Bronchial epithelial cell (primary cell): ENCODE results near the gene CHCHD10. TPM values are rescaled to one million over a fixed set of nuclear protein-coding genes. Genes with fewer than 3 reads are reported as not detected.

ENCODE experiments used
- DNase-seq: peaks from one replicate; pipeline ENCODE4 v3.0.0-alpha.2; 2010; ENCODE audit warnings: low read depth
- FAIRE-seq: peaks from 2 replicates; lab custom pipeline; 2011; peaks lifted over from hg19 to GRCh38; lab: Jason Lieb, UNC
- H3K27me3 ChIP-seq: 2 replicates; pipeline ENCODE4 v1.5.1; 2011; ENCODE audit warnings: low read length; ENCODE audit not compliant: control insufficient read depth, insufficient read depth
- H3K36me3 ChIP-seq: 2 replicates; pipeline ENCODE4 v1.5.1; 2011; ENCODE audit warnings: low read length; ENCODE audit not compliant: control insufficient read depth, insufficient read depth
- H3K4me3 ChIP-seq: 2 replicates; pipeline ENCODE4 v1.5.1; 2011; ENCODE audit warnings: mild to moderate bottlenecking, low read depth, low read length, control low read depth
- CTCF ChIP-seq: IDR thresholded peaks from 2 replicates; pipeline ENCODE4 v1.5.1; 2011; ENCODE audit warnings: mild to moderate bottlenecking, moderate library complexity, low read length, control low read depth, inconsistent platforms; ENCODE audit not compliant: insufficient read depth, severe bottlenecking
- total RNA-seq: library from RNA; depleted of rRNA; stranded (reverse); fragments of >200 nt; gene quantifications from 2 replicates; pipeline ENCODE4 v1.2.1, GENCODE V29; 2014

Gene CHCHD10
- total RNA-seq, 1 donor from 2014 or later, result 4.5 TPM

GRCh38 chr22:23806837-23807236, 39.1 kb upstream of the CHCHD10 start:
- no peak for FAIRE-seq

GRCh38 chr22:23804781-23805291, 37.1 kb upstream of the CHCHD10 start:
- TF ChIP-seq CTCF, result no peak
- no peak overlapping the region for H3K4me3 ChIP-seq
- no peaks in the 10 kb centered on the region for H3K27me3 ChIP-seq
- FAIRE-seq (no peak), DNase-seq (no peak)
- peaks cover 40% of the 10 kb centered on the region for H3K36me3 ChIP-seq

More at GRCh38 chr22:23806837-23807236, 39.1 kb upstream of the CHCHD10 start:
- no peak for TF ChIP-seq CTCF
- no peak for DNase-seq
- H3K36me3 ChIP-seq, result peaks cover 27% of the 10 kb centered on the region
- H3K4me3 ChIP-seq, result no peak overlapping the region
- no peaks in the 10 kb centered on the region for H3K27me3 ChIP-seq

- FAIRE-seq, result no peak
- TF ChIP-seq CTCF, result no peak
- H3K4me3 ChIP-seq, result no peak overlapping the region
- peaks cover 45% of the 10 kb centered on the region for H3K36me3 ChIP-seq
- DNase-seq, result no peak
- no peaks in the 10 kb centered on the region for H3K27me3 ChIP-seq
Measured at GRCh38 chr22:23803001-23803819, 35.4 kb upstream of the CHCHD10 start.

GRCh38 chr22:23801886-23802377, 34.2 kb upstream of the CHCHD10 start:
- TF ChIP-seq CTCF, result no peak
- Histone ChIP-seq H3K4me3 (no peak overlapping the region), H3K27me3 (no peaks in the 10 kb centered on the region), H3K36me3 (peaks cover 45% of the 10 kb centered on the region)
- FAIRE-seq, result no peak
- no peak for DNase-seq

GRCh38 chr22:23801238-23801821, 33.6 kb upstream of the CHCHD10 start:
- FAIRE-seq, result no peak
- Histone ChIP-seq H3K36me3 (peaks cover 47% of the 10 kb centered on the region), H3K27me3 (no peaks in the 10 kb centered on the region), H3K4me3 (no peak overlapping the region)
- no peak for DNase-seq
- TF ChIP-seq CTCF, result no peak
